ENCODE data around the gene SEMA6D. TPM values are rescaled to one million over a fixed set of nuclear protein-coding genes. Genes with fewer than 3 reads are reported as not detected.

The SEMA6D gene
- total RNA-seq, 1 experiment from 2014 or later, result 15.8 TPM

DNA sequence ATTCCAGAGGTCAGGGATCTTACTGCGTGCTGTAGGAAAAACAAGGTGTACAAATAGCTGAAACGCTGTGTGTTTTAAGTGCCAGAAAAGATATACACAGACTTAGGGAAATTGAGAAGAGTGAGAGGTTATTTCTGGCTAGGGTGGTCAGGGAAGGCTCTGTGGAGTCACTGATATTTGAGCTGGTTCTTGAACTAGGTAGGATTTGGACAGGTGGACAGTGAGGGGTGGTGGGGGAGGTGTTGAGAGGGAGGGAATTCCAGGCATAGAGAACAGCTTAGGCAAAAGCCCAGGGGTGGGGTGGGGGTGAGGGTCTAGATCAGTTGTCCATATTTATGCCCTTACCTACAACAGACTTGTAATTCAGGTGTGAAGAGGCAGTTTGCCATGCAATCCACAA lies 7.0 kb downstream of the SEMA6D start:
- H2BK120ac ChIP-seq (ENCODE audit: low read depth, low read length, poor library complexity, severe bottlenecking), result no peak overlapping the region
- peaks cover 7% of the 10 kb centered on the region; the same call in 1 of the 2 replicates for H3K27me3 ChIP-seq (ENCODE audit: insufficient read depth, low read length)
- H3K27ac ChIP-seq (ENCODE audit: insufficient read length, low read depth, low read length), result no peak overlapping the region
- Mint-ChIP-seq H3K36me3 (ENCODE audit: insufficient read depth in 1 of 3, low read depth in 3 of 3) (peaks cover 0 to 13% (median 2%) of the 10 kb centered on the region in 3 experiments; a peak in 2 of 7 replicates), H3K4me3 (no peak overlapping the region), H3K27me3 (ENCODE audit: low read depth) (peaks cover 17% of the 10 kb centered on the region), H3K4me1 (peaks cover 30 to 51% of the 10 kb centered on the region in 2 experiments), H3K27ac (peak overlapping the region in 1 of 3 experiments; percentile 31; a peak in 1 of 7 replicates), H3K9me3 (no peaks in the 10 kb centered on the region)
- H4K20me1 ChIP-seq (ENCODE audit: control insufficient read depth, insufficient read depth, insufficient read length), result no peaks in the 10 kb centered on the region
- H2AK5ac ChIP-seq (ENCODE audit: insufficient read length, low read length), result no peak overlapping the region
- H2BK15ac ChIP-seq (ENCODE audit: low read depth, low read length), result no peak overlapping the region
- no peaks in the 10 kb centered on the region for H3K9me3 ChIP-seq (ENCODE audit: control insufficient read depth, low read depth, low read length)
- no peak overlapping the region for H3K56ac ChIP-seq (ENCODE audit: insufficient read length, low read depth, low read length)
- H3K79me1 ChIP-seq (ENCODE audit: insufficient read depth, low read depth, low read length, poor library complexity, severe bottlenecking), result no peaks in the 10 kb centered on the region
- no peak overlapping the region for H3T11ph ChIP-seq (ENCODE audit: low read length)
- no CpG with 5 or more reads among the region's 2 CpGs for WGBS (ENCODE audit: extremely low coverage, insufficient read length, low lambda C conversion rate)
- no peak overlapping the region for H3K4ac ChIP-seq (ENCODE audit: low read depth, low read length)
- no peaks in the 10 kb centered on the region for H3K4me1 ChIP-seq (ENCODE audit: insufficient read depth, low read length)
- TF ChIP-seq, protein P1, sequence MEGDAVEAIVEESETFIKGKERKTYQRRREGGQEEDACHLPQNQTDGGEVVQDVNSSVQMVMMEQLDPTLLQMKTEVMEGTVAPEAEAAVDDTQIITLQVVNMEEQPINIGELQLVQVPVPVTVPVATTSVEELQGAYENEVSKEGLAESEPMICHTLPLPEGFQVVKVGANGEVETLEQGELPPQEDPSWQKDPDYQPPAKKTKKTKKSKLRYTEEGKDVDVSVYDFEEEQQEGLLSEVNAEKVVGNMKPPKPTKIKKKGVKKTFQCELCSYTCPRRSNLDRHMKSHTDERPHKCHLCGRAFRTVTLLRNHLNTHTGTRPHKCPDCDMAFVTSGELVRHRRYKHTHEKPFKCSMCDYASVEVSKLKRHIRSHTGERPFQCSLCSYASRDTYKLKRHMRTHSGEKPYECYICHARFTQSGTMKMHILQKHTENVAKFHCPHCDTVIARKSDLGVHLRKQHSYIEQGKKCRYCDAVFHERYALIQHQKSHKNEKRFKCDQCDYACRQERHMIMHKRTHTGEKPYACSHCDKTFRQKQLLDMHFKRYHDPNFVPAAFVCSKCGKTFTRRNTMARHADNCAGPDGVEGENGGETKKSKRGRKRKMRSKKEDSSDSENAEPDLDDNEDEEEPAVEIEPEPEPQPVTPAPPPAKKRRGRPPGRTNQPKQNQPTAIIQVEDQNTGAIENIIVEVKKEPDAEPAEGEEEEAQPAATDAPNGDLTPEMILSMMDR (conservative IDR thresholded peaks at IDR 0.05), result no peak
- H3K14ac ChIP-seq (ENCODE audit: insufficient read depth, low read length), result no peak overlapping the region
- no peak overlapping the region for H4K91ac ChIP-seq (ENCODE audit: insufficient read length, low read depth, low read length)
- DNase-seq, result no peak
- H2BK5ac ChIP-seq (ENCODE audit: insufficient read length, low read length), result no peak overlapping the region
- no peak overlapping the region for H2BK12ac ChIP-seq (ENCODE audit: insufficient read length, low read depth, low read length)
- no peak overlapping the region for H2BK20ac ChIP-seq (ENCODE audit: low read depth, low read length, poor library complexity, severe bottlenecking)
- no peaks in the 10 kb centered on the region for H3K23me2 ChIP-seq (ENCODE audit: insufficient read length, low read depth, low read length, poor library complexity, severe bottlenecking)
- H2AFZ ChIP-seq (ENCODE audit: low read length), result no peak overlapping the region
- no peak overlapping the region for H3K4me2 ChIP-seq (ENCODE audit: insufficient read depth, insufficient read length, low read length)
- H3K79me2 ChIP-seq (ENCODE audit: insufficient read depth, low read length), result no peaks in the 10 kb centered on the region
- no peak overlapping the region for H3K18ac ChIP-seq (ENCODE audit: insufficient read length, low read depth, low read length)
- no peak overlapping the region for H3K23ac ChIP-seq (ENCODE audit: insufficient read length, low read depth, low read length)
- H4K8ac ChIP-seq (replicated peaks; ENCODE audit: insufficient read length, low read depth, low read length), result no peak overlapping the region
- no peak overlapping the region for H4K5ac ChIP-seq (ENCODE audit: insufficient read length, low read depth, low read length)
- H3K9ac ChIP-seq (ENCODE audit: extremely low read depth, insufficient read length, low read length), result no peak overlapping the region

Measured in H9 (cell line).